GM12891 (cell line): Measurements from ENCODE around the gene INPP5B.

Source experiments
- PAX5 ChIP-seq: IDR thresholded peaks from 2 replicates; pipeline ENCODE4 v1.6.1; 2011; ENCODE audit warnings: low read length, moderate library complexity, mild to moderate bottlenecking; ENCODE audit not compliant: insufficient read depth, severe bottlenecking
- POLR2A ChIP-seq: IDR thresholded peaks from 2 replicates; pipeline ENCODE4 v1.6.1; 2011; ENCODE audit warnings: low read depth, low read length, control low read depth
- POLR2AphosphoS5 ChIP-seq: IDR thresholded peaks from 2 replicates; pipeline ENCODE4 v1.6.1; 2011; ENCODE audit warnings: low read depth, low read length, control low read depth
- POU2F2 ChIP-seq: IDR thresholded peaks from 2 replicates; pipeline ENCODE4 v1.6.1; 2011; ENCODE audit warnings: low read depth, mild to moderate bottlenecking, control low read depth, low read length, moderate library complexity
- SPI1 ChIP-seq: IDR thresholded peaks from 2 replicates; pipeline ENCODE4 v1.6.1; 2011; ENCODE audit warnings: low read depth, low read length, control low read depth
- TAF1 ChIP-seq: IDR thresholded peaks from 2 replicates; pipeline ENCODE4 v1.6.1; 2011; ENCODE audit warnings: low read depth, low read length, control low read depth

DNA sequence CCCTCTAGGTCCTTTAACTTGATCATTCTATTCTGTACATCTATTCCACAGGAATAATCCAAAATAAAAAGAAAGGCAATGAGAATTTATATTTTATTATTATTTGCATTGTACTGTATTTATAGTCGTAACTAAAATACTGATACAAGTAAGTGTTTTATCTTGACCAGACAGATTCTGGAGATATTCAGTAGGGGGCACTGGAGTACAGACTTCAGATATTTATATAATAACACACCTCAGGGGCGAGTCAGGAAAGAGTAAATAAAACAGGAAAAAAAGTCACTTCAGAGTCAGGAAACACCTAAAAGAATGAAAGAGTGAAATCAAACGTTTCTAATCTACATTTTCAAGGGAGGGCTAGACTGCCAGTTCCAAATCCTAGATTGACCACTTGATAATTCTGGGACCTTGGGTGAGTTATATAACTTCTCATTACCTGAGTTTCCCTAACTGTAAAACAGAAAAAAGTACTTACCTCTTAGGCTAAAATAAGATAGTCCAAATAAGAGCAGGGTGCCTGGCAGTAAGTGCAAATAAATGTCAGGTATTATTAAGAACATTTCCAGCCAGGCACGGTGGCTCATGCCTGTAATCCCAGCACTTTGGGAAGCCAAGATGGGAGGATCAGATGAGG, 56.4 kb downstream of the INPP5B start:
- TF ChIP-seq POLR2AphosphoS5: no peak
- TF ChIP-seq POLR2A: no peak
- TF ChIP-seq TAF1: no peak
- no peak for TF ChIP-seq POU2F2
- no peak for TF ChIP-seq SPI1
- no peak for TF ChIP-seq PAX5
